Effector memory CD4-positive, alpha-beta T cell (primary cell): ENCODE results near the gene GRIK4.

Experiments
- DNase-seq, 3 donors: peaks; one replicate each; pipeline ENCODE4 v3.0.0-alpha.2; 2020
- H3K27ac ChIP-seq: 2 replicates; pipeline ENCODE4 v1.7.0; 2013; ENCODE audit warnings: mild to moderate bottlenecking, low read length, moderate library complexity; ENCODE audit not compliant: insufficient read depth, poor library complexity, severe bottlenecking
- H3K27me3 ChIP-seq: replicated peaks from 2 replicates; pipeline ENCODE4 v1.7.0; 2013; ENCODE audit warnings: mild to moderate bottlenecking, low read length; ENCODE audit not compliant: insufficient read depth, control insufficient read depth, poor library complexity, severe bottlenecking
- H3K36me3 ChIP-seq: 2 replicates; pipeline ENCODE4 v1.7.0; 2013; ENCODE audit warnings: mild to moderate bottlenecking, low read length, moderate library complexity; ENCODE audit not compliant: control insufficient read depth, insufficient read depth
- H3K4me1 ChIP-seq: 2 replicates; pipeline ENCODE4 v1.7.0; 2013; ENCODE audit warnings: low read length, mild to moderate bottlenecking; ENCODE audit not compliant: control insufficient read depth, insufficient read depth, poor library complexity, severe bottlenecking
- H3K4me3 ChIP-seq: 2 replicates; pipeline ENCODE4 v1.7.0; 2013; ENCODE audit warnings: low read length, low read depth, mild to moderate bottlenecking; ENCODE audit not compliant: insufficient read depth, poor library complexity, severe bottlenecking
- H3K9me3 ChIP-seq: 2 replicates; pipeline ENCODE4 v1.7.0; 2013; ENCODE audit warnings: mild to moderate bottlenecking, low read length, moderate library complexity; ENCODE audit not compliant: control insufficient read depth

Gene GRIK4

DNA sequence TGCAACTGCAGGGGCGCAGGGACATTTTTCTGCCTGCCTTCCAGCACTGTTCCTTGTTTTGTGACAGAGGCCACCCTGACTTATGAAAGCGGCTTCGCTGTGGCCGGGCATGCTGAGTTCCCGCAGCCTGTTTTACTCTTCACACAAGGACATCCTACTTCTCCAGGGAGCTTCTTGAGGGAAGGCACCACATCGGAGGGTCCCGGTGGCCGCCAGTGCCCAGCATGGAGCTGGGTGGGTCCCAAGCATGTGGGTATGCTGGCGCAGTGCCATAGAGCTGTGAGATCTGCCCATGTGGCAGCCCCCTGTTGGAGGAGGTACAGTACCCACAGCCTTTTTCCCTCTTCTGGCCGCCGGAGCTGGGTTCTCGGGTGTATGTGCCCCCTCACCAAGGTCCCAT lies 136.1 kb downstream of the GRIK4 start:
- no peaks in the 10 kb centered on the region for H3K9me3 ChIP-seq
- no peaks in the 10 kb centered on the region for H3K36me3 ChIP-seq
- no peaks in the 10 kb centered on the region for H3K27me3 ChIP-seq
- DNase-seq = no peak
- no peak overlapping the region for H3K4me3 ChIP-seq
- no peaks in the 10 kb centered on the region for H3K4me1 ChIP-seq
- no peak overlapping the region for H3K27ac ChIP-seq

DNA sequence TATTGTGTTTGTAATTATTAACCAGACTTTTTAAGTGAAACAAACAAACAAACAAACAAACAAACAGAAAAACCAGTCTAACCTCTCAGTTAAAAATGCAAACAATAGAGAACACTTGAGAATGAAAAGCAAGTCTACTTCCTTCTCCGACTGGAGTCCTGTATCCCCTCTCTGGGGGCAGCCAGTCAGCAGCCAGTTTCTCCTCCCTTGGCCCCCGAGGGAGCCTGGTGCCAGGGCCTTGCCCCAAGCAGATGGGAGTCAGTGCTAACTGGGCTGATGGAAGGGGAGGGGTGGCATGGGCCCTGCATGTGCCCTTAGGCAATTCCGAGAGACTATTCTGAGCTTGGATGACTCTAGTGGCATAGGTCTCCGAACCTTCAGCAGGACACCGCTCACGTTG lies 137.2 kb downstream of the GRIK4 start:
- Histone ChIP-seq H3K27ac (no peak overlapping the region), H3K4me1 (no peaks in the 10 kb centered on the region), H3K9me3 (no peaks in the 10 kb centered on the region), H3K27me3 (no peaks in the 10 kb centered on the region), H3K36me3 (no peaks in the 10 kb centered on the region), H3K4me3 (no peak overlapping the region)
- DNase-seq = no peak

DNA sequence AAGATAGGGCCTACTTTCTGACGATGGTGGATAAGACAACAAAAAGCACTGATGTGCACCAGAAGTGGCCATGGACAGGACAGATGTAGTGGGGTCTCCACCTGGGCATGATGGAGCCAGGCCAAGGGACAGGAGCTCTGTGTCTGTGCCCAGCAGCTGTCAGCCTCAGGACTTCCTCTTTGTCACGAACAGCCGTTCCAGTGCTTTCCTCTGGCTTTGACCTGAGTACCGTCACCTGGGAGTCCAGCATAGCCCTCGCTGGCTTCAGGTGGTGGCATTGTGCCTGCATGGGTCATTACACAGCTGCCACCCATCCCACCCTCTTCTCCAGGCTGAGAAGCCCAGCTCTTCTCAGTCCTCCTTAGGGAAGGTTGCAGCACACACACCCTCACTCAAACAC lies 137.8 kb downstream of the GRIK4 start:
- Histone ChIP-seq H3K9me3 (no peaks in the 10 kb centered on the region), H3K27me3 (no peaks in the 10 kb centered on the region), H3K36me3 (no peaks in the 10 kb centered on the region), H3K27ac (no peak overlapping the region), H3K4me3 (no peak overlapping the region), H3K4me1 (no peaks in the 10 kb centered on the region)
- DNase-seq = no peak

DNA sequence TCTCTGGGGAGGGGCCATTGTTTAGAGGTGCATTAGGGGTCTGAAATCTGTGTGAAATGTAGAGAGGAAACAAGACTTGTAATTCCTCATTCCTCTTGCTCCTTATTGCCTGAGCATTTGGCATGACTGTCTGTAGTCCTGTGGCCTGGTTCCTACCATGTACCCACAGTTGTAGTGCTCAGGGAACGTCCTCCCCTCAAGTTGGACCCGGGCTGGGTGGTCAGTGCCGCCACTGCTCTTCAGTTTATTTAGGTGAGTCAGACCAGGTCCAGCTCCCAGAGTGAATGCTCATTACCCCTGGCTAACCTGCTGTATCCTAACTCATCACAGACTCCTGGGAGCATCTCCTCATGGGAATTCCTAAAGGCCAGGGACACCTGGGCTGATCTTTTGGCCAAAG lies 139.8 kb downstream of the GRIK4 start:
- H3K27ac ChIP-seq = no peak overlapping the region
- no peaks in the 10 kb centered on the region for H3K4me1 ChIP-seq
- no peak overlapping the region for H3K4me3 ChIP-seq
- no peaks in the 10 kb centered on the region for H3K9me3 ChIP-seq
- H3K27me3 ChIP-seq = no peaks in the 10 kb centered on the region
- no peak for DNase-seq
- H3K36me3 ChIP-seq = no peaks in the 10 kb centered on the region

GRCh38 chr11:120651836-120652235 lies 140.3 kb downstream of the GRIK4 start:
- no peak overlapping the region for H3K27ac ChIP-seq
- H3K27me3 ChIP-seq = no peaks in the 10 kb centered on the region
- no peaks in the 10 kb centered on the region for H3K4me1 ChIP-seq
- H3K4me3 ChIP-seq = no peak overlapping the region
- no peaks in the 10 kb centered on the region for H3K36me3 ChIP-seq
- H3K9me3 ChIP-seq = no peaks in the 10 kb centered on the region
- no peak for DNase-seq

GRCh38 chr11:120652705-120653335 lies 141.3 kb downstream of the GRIK4 start:
- DNase-seq = no peak
- H3K4me3 ChIP-seq = no peak overlapping the region
- no peaks in the 10 kb centered on the region for H3K9me3 ChIP-seq
- H3K27me3 ChIP-seq = no peaks in the 10 kb centered on the region
- H3K36me3 ChIP-seq = no peaks in the 10 kb centered on the region
- H3K4me1 ChIP-seq = no peaks in the 10 kb centered on the region
- no peak overlapping the region for H3K27ac ChIP-seq

DNA sequence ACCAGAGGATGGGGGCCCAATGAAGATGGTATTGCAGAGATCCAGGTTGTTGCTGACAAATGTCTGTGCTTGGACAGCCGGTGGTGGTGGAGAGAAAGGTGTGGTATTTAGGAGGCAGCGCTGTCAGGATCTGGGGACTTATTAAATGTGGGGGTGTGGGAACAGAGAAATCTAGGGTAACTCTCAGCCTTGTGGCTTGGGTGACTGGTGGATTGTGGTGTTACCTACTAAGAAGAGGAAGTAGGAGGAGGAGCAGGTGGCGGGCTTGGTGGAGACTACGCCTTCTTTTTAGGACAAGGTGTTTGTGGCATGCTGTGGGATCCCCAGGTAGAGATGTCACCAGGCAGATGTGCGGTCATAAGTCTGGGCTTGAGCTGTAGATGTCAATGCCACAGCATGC lies 144.0 kb downstream of the GRIK4 start:
- DNase-seq = no peak
- Histone ChIP-seq H3K27ac (no peak overlapping the region), H3K9me3 (no peaks in the 10 kb centered on the region), H3K4me3 (no peak overlapping the region), H3K27me3 (no peaks in the 10 kb centered on the region), H3K36me3 (no peaks in the 10 kb centered on the region), H3K4me1 (no peaks in the 10 kb centered on the region)

- H3K4me1 ChIP-seq = no peaks in the 10 kb centered on the region
- no peak for DNase-seq
- no peaks in the 10 kb centered on the region for H3K36me3 ChIP-seq
- H3K4me3 ChIP-seq = no peak overlapping the region
- H3K9me3 ChIP-seq = no peaks in the 10 kb centered on the region
- no peak overlapping the region for H3K27ac ChIP-seq
- no peaks in the 10 kb centered on the region for H3K27me3 ChIP-seq
These were observed 145.9 kb downstream of the GRIK4 start for GRCh38 chr11:120657306-120658070.

DNA sequence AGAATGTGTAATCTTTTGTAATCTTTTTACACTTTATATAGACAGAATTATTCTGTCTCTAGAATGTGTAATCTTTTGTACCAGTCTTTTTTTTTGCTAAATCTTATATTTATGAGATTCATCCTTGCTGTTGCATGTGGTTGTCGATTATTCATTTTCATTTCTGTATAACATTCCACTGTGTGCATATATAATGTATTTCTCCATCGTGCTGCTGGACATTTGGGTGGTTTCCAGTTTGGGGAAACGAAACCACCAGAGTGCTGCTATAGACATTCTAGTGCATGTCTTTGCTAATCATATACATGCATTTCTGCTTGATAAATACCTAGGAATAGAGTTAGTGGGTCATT lies 146.5 kb downstream of the GRIK4 start:
- DNase-seq = no peak
- Histone ChIP-seq H3K9me3 (no peaks in the 10 kb centered on the region), H3K4me1 (no peaks in the 10 kb centered on the region), H3K36me3 (no peaks in the 10 kb centered on the region), H3K27me3 (no peaks in the 10 kb centered on the region), H3K4me3 (no peak overlapping the region), H3K27ac (no peak overlapping the region)

DNA sequence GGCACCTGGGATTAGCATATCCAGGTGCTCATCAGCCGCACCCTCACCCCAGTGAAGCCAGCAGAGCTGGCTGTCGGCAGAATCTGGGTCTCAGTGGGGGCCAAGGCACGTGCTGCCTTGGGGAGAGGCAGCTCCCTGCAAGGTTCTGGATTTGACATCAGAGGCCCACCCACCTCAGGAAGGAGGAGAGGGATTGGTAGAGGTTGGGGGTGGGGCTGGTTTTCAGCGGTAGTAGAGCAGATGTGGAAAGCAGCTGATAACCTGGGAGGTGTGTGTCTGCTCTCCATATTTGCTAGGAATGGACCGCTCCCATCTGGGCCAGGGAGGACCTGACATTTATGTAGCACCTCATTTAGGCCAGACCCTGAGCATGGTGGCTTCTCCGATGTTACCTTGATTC lies 147.5 kb downstream of the GRIK4 start:
- Histone ChIP-seq H3K4me3 (no peak overlapping the region), H3K36me3 (no peaks in the 10 kb centered on the region), H3K27me3 (no peaks in the 10 kb centered on the region), H3K27ac (no peak overlapping the region), H3K9me3 (no peaks in the 10 kb centered on the region), H3K4me1 (no peaks in the 10 kb centered on the region)
- DNase-seq = no peak
